ENCODE data around the gene OR2H1.

Gene OR2H1

GRCh38 chr6:29499704-29500103 lies 42.7 kb downstream of the OR2H1 start:
- Histone ChIP-seq H3K27ac (ENCODE audit: poor library complexity, severe bottlenecking) (no peak overlapping the region), H3K9me3 (ENCODE audit: severe bottlenecking) (no peaks in the 10 kb centered on the region), H3K4me3 (ENCODE audit: severe bottlenecking) (no peak overlapping the region), H3K4me1 (ENCODE audit: insufficient read depth, poor library complexity, severe bottlenecking) (no peaks in the 10 kb centered on the region), H3K27me3 (ENCODE audit: insufficient read depth, poor library complexity, severe bottlenecking) (peaks cover 6% of the 10 kb centered on the region), H3K36me3 (ENCODE audit: low read depth) (no peaks in the 10 kb centered on the region)
- ATAC-seq (ENCODE audit: low read depth) = no peak
- no peak for DNase-seq (ENCODE audit: low spot score)
- no peak for TF ChIP-seq CTCF (IDR thresholded peaks at IDR 0.05; ENCODE audit: poor library complexity, severe bottlenecking)

GRCh38 chr6:29500594-29500993 lies 43.6 kb downstream of the OR2H1 start:
- no peak for TF ChIP-seq CTCF (IDR thresholded peaks at IDR 0.05; ENCODE audit: poor library complexity, severe bottlenecking)
- no peak for DNase-seq (ENCODE audit: low spot score)
- Histone ChIP-seq H3K9me3 (ENCODE audit: severe bottlenecking) (no peaks in the 10 kb centered on the region), H3K27me3 (ENCODE audit: insufficient read depth, poor library complexity, severe bottlenecking) (peaks cover 6% of the 10 kb centered on the region), H3K4me3 (ENCODE audit: severe bottlenecking) (no peak overlapping the region), H3K27ac (ENCODE audit: poor library complexity, severe bottlenecking) (no peak overlapping the region), H3K4me1 (ENCODE audit: insufficient read depth, poor library complexity, severe bottlenecking) (no peaks in the 10 kb centered on the region), H3K36me3 (ENCODE audit: low read depth) (no peaks in the 10 kb centered on the region)
- ATAC-seq (ENCODE audit: low read depth) = no peak

DNA sequence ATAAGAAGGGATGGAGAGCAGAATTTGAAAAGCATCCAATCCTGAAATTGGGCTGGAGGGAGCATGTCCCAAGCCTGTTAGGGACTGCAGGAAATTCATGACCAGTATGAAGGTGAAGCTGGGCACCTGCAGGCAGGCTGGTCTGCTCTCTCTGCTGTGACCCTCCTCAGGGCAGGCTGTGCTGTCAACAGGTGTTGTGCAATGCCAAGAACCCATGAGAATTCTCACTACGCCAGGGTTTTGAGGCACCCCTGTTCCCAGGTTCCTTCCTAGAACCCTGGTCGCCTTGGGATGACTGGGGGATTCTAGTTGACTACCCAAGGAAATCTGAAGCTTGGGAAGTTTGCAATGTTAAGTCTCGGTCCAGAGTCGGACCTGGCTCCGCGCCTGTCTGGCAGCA lies 44.2 kb downstream of the OR2H1 start:
- Histone ChIP-seq H3K27me3 (ENCODE audit: insufficient read depth, poor library complexity, severe bottlenecking) (peaks cover 6% of the 10 kb centered on the region), H3K36me3 (ENCODE audit: low read depth) (no peaks in the 10 kb centered on the region), H3K9me3 (ENCODE audit: severe bottlenecking) (no peaks in the 10 kb centered on the region), H3K4me1 (ENCODE audit: insufficient read depth, poor library complexity, severe bottlenecking) (no peaks in the 10 kb centered on the region), H3K27ac (ENCODE audit: poor library complexity, severe bottlenecking) (no peak overlapping the region), H3K4me3 (ENCODE audit: severe bottlenecking) (no peak overlapping the region)
- ATAC-seq (ENCODE audit: low read depth) = no peak
- DNase-seq (ENCODE audit: low spot score) = no peak
- TF ChIP-seq CTCF (IDR thresholded peaks at IDR 0.05; ENCODE audit: poor library complexity, severe bottlenecking) = no peak

DNA sequence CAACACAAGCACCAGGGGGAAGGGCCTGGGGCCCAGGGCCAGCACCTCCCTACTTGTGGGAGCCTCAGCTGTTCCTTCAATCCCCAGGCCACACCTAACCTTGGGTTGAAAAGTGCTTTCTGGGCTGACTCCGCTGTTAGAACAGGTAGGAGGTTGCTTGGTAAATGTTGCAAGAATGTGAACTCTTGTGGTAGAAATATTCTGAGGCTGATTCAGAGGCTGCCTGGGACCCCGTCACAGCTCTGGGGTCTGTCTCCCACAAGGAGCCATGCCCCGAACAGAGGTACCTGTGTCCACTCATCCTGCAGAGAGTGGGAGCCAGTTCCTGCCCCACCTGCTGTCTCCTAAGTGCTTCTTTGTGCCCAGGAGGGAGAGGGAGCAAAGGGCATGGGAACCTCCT lies 45.2 kb downstream of the OR2H1 start:
- Histone ChIP-seq H3K9me3 (ENCODE audit: severe bottlenecking) (no peaks in the 10 kb centered on the region), H3K4me1 (ENCODE audit: insufficient read depth, poor library complexity, severe bottlenecking) (no peaks in the 10 kb centered on the region), H3K27ac (ENCODE audit: poor library complexity, severe bottlenecking) (no peak overlapping the region), H3K4me3 (ENCODE audit: severe bottlenecking) (no peak overlapping the region), H3K27me3 (ENCODE audit: insufficient read depth, poor library complexity, severe bottlenecking) (peaks cover 6% of the 10 kb centered on the region), H3K36me3 (ENCODE audit: low read depth) (no peaks in the 10 kb centered on the region)
- no peak for TF ChIP-seq CTCF (IDR thresholded peaks at IDR 0.05; ENCODE audit: poor library complexity, severe bottlenecking)
- DNase-seq (ENCODE audit: low spot score) = no peak
- ATAC-seq (ENCODE audit: low read depth) = peak; percentile 43; the same call in 2 of the 3 replicates

DNA sequence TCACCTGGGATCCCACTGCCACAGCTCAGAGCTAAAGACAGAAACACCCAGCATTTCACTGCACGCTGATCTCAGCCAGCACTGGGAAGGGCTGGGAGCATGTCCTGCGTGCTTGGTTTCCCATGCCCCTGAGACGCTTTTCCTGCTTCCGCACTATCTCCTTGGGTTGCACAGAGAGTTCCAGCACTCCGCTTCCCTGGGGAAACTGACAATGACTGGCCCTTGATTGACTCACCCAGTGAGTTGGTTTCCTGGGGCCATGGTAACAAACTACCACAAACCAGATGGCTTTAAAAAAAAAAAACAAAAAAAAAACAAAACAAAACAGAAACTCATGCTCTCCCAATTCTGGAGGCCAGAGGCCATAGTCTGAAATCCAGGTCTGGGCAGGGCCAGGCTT lies 45.6 kb downstream of the OR2H1 start:
- Histone ChIP-seq H3K36me3 (ENCODE audit: low read depth) (no peaks in the 10 kb centered on the region), H3K9me3 (ENCODE audit: severe bottlenecking) (no peaks in the 10 kb centered on the region), H3K4me1 (ENCODE audit: insufficient read depth, poor library complexity, severe bottlenecking) (no peaks in the 10 kb centered on the region), H3K27me3 (ENCODE audit: insufficient read depth, poor library complexity, severe bottlenecking) (peaks cover 6% of the 10 kb centered on the region), H3K27ac (ENCODE audit: poor library complexity, severe bottlenecking) (no peak overlapping the region), H3K4me3 (ENCODE audit: severe bottlenecking) (no peak overlapping the region)
- ATAC-seq (ENCODE audit: low read depth) = peak; percentile 63
- TF ChIP-seq CTCF (IDR thresholded peaks at IDR 0.05; ENCODE audit: poor library complexity, severe bottlenecking) = no peak
- DNase-seq (ENCODE audit: low spot score) = no peak

All from RWPE2 (cell line).